Measurements from ENCODE around the gene KLHL17. TPM values are rescaled to one million over a fixed set of nuclear protein-coding genes. Genes with fewer than 3 reads are reported as not detected.
A peak's percentile ranks its signal among the peaks of the same experiment; 100 is the strongest.

KLHL17 gene
- total RNA-seq, 1 experiment from 2014 or later, result 41.4 TPM

DNA sequence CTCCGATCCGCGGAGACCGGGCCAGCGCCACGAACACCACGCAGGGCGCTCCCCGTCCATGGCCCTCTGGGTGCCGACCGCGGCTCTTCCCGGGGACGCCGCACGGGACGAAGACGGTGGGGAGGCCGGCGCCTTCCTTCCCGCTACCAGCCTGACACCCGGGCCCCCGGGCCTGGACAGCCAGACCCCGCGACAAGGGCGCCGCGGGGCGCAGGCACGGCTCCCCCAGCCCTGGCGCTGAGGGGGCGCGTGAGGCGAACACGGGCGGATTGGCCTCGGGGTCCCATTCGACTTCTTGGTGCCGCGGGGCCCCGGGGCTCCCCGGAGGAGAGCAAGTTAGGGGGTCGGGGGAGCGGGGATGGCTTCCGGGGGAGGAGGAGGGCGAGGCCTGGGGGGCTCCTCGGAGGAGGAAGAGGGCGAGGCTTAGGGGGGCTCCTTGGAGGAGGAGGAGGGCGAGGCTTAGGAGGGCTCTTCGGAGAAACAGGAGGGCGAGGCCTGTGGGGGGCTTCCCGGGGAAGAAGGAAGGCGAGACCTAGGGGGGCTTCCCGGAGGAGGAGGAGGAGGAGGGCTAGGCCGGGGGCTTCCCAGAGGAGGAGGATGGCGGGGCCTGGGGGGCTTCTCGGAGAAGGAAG, 537 bp upstream of the KLHL17 start:
- peaks cover 4% of the 10 kb centered on the region; the same call in 1 of the 2 replicates for H3K27me3 ChIP-seq (ENCODE audit: insufficient read depth, low read length)
- H4K8ac ChIP-seq (replicated peaks; ENCODE audit: insufficient read length, low read depth, low read length), result no peak overlapping the region
- H3K9ac ChIP-seq (ENCODE audit: extremely low read depth, insufficient read length, low read length), result no peak overlapping the region
- peaks cover 4% of the 10 kb centered on the region for H3K79me1 ChIP-seq (ENCODE audit: insufficient read depth, low read depth, low read length, poor library complexity, severe bottlenecking)
- H3K14ac ChIP-seq (ENCODE audit: insufficient read depth, low read length), result no peak overlapping the region
- H2BK15ac ChIP-seq (ENCODE audit: low read depth, low read length), result no peak overlapping the region
- H3K27ac ChIP-seq (ENCODE audit: insufficient read length, low read depth, low read length), result no peak overlapping the region
- H2BK20ac ChIP-seq (ENCODE audit: low read depth, low read length, poor library complexity, severe bottlenecking), result no peak overlapping the region
- DNase-seq, result no peak
- peaks cover 19% of the 10 kb centered on the region for H3K27me3 Mint-ChIP-seq (ENCODE audit: low read depth)
- no peak overlapping the region for H3K27ac Mint-ChIP-seq
- H2BK120ac ChIP-seq (ENCODE audit: low read depth, low read length, poor library complexity, severe bottlenecking), result no peak overlapping the region
- H3K4me2 ChIP-seq (ENCODE audit: insufficient read depth, insufficient read length, low read length), result peak overlapping the region; percentile 8
- H3T11ph ChIP-seq (ENCODE audit: low read length), result no peak overlapping the region
- peak overlapping the region; percentile 58 to 94 for H3K4me3 Mint-ChIP-seq
- H3K23ac ChIP-seq (ENCODE audit: insufficient read length, low read depth, low read length), result no peak overlapping the region
- H4K20me1 ChIP-seq (ENCODE audit: control insufficient read depth, insufficient read depth, insufficient read length), result no peaks in the 10 kb centered on the region
- H3K36me3 Mint-ChIP-seq (ENCODE audit: insufficient read depth in 1 of 3, low read depth in 3 of 3), result peaks cover 12 to 49% (median 38%) of the 10 kb centered on the region in 3 experiments; a peak in 6 of 7 replicates
- no peak overlapping the region for H4K91ac ChIP-seq (ENCODE audit: insufficient read length, low read depth, low read length)
- no peak overlapping the region for H3K56ac ChIP-seq (ENCODE audit: insufficient read length, low read depth, low read length)
- no CpG with 5 or more reads among the region's 57 CpGs for WGBS (ENCODE audit: extremely low coverage, insufficient read length, low lambda C conversion rate)
- no peak overlapping the region for H3K4ac ChIP-seq (ENCODE audit: low read depth, low read length)
- no peak overlapping the region for H2AK5ac ChIP-seq (ENCODE audit: insufficient read length, low read length)
- H3K23me2 ChIP-seq (ENCODE audit: insufficient read length, low read depth, low read length, poor library complexity, severe bottlenecking), result peaks cover 3% of the 10 kb centered on the region
- H3K18ac ChIP-seq (ENCODE audit: insufficient read length, low read depth, low read length), result no peak overlapping the region
- H3K4me1 ChIP-seq (ENCODE audit: insufficient read depth, low read length), result no peaks in the 10 kb centered on the region
- no peak overlapping the region for H2BK12ac ChIP-seq (ENCODE audit: insufficient read length, low read depth, low read length)
- TF ChIP-seq, protein P1, sequence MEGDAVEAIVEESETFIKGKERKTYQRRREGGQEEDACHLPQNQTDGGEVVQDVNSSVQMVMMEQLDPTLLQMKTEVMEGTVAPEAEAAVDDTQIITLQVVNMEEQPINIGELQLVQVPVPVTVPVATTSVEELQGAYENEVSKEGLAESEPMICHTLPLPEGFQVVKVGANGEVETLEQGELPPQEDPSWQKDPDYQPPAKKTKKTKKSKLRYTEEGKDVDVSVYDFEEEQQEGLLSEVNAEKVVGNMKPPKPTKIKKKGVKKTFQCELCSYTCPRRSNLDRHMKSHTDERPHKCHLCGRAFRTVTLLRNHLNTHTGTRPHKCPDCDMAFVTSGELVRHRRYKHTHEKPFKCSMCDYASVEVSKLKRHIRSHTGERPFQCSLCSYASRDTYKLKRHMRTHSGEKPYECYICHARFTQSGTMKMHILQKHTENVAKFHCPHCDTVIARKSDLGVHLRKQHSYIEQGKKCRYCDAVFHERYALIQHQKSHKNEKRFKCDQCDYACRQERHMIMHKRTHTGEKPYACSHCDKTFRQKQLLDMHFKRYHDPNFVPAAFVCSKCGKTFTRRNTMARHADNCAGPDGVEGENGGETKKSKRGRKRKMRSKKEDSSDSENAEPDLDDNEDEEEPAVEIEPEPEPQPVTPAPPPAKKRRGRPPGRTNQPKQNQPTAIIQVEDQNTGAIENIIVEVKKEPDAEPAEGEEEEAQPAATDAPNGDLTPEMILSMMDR (conservative IDR thresholded peaks at IDR 0.05), result no peak
- H3K79me2 ChIP-seq (ENCODE audit: insufficient read depth, low read length), result peaks cover 5% of the 10 kb centered on the region; the same call in 1 of the 2 replicates
- H2AFZ ChIP-seq (ENCODE audit: low read length), result no peak overlapping the region
- H2BK5ac ChIP-seq (ENCODE audit: insufficient read length, low read length), result no peak overlapping the region
- peaks cover 7 to 11% of the 10 kb centered on the region in 2 experiments for H3K4me1 Mint-ChIP-seq
- no peak overlapping the region for H4K5ac ChIP-seq (ENCODE audit: insufficient read length, low read depth, low read length)
- no peaks in the 10 kb centered on the region; a peak in 1 of 5 replicates for H3K9me3 Mint-ChIP-seq
- H3K9me3 ChIP-seq (ENCODE audit: control insufficient read depth, low read depth, low read length), result no peaks in the 10 kb centered on the region

Data from H9 (cell line).